ENCODE results near the gene FNDC3B. TPM values are rescaled to one million over a fixed set of nuclear protein-coding genes. Genes with fewer than 3 reads are reported as not detected.
A peak's percentile ranks its signal among the peaks of the same experiment; 100 is the strongest.

FNDC3B gene
- total RNA-seq, 1 donor from 2014 or later: 19.3 TPM

DNA sequence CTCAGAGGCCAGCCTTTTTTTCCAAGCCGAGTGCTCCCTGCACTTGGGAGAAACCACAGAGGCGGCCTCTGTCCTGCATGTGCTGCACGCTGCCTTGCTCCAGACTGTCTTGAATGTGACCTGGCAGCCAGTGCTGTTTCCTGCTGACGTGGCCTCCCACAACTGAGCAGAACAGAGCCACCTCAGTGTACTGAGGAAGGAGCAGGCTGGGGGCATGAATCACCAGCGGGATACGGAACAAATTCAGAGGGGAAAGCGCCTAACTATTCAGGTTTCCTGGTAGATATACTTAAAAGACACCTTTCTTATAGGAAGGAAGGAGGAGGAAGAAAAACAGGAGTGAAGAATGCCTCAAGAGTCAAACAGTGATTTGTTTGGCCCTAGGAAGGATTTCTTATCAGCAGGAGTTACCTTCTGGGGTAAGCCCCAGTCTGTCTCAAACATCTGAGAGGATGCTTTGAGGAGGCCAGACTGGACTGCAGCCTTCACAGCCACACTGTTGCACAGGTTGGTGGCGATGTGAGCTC lies 114.0 kb downstream of the FNDC3B start:
- DNase-seq: peak; percentile 59

DNA sequence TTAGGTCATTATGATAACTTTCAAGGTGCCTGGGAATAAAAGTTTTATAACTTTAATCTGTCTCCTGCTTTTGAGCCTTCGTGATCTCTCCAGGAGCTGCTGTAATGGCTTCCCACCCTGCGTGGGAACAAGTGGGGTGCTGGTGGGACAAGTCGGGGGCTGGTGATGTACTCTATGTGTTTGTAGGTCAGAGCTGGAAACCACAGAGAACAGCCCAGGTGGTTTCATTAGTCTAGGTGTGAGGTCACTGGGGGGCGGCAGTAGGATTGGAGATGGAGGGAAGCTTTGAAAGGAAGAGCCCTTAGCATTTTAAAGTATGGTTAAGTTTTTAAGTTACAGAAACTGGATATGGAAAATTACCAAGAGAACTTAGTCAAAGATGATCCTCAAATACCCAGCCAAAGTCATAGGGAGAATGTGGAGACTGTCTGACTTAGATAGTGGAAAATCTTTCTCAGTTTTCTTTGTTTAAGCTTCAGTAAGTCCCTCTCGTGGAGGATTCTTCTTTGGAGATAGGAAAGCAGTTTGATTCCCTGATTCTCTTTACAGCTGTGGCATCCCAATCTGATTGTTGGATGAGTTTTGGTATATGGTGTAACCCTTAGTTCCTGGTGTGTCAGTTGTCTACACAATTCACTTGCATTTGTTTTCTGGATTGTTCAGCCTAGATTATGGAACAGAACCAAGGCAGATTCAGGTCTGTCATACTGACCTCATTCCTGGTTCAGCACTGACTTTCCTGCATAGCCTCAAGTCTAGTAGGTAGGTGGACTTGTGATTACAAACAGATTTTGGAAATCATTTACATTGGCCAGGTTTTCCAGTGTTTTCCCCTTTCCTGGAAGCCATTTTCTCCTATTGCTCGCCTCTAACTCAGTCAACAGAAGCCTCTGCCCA lies 115.6 kb downstream of the FNDC3B start:
- DNase-seq: no peak

- DNase-seq: no peak
Observed at GRCh38 chr3:172155897-172156585, 116.7 kb downstream of the FNDC3B start.

DNA sequence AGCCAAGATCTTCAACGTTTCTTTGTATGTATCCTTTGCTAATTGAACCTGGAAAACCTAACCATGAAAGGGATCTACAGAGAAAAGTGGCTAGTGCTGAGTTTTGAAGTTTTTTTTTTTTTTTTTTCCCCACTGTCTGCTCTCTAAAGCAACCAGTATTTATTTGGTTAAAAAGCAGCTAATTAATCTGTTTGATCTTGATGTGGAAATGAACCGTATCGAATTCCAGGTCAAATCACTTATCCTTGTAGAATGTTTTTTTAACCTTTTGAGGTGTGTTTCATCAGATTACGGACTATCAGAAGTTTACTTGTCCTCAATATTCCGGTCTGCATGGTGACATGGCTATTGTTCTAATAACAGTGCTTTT lies 117.2 kb downstream of the FNDC3B start:
- no peak for DNase-seq

- DNase-seq: no peak
Observed at GRCh38 chr3:172157564-172158258, 118.3 kb downstream of the FNDC3B start.

- no peak for DNase-seq
Observed at GRCh38 chr3:172158741-172159140, 119.4 kb downstream of the FNDC3B start.

GRCh38 chr3:172159376-172159775 lies 120.0 kb downstream of the FNDC3B start:
- DNase-seq: no peak

DNA sequence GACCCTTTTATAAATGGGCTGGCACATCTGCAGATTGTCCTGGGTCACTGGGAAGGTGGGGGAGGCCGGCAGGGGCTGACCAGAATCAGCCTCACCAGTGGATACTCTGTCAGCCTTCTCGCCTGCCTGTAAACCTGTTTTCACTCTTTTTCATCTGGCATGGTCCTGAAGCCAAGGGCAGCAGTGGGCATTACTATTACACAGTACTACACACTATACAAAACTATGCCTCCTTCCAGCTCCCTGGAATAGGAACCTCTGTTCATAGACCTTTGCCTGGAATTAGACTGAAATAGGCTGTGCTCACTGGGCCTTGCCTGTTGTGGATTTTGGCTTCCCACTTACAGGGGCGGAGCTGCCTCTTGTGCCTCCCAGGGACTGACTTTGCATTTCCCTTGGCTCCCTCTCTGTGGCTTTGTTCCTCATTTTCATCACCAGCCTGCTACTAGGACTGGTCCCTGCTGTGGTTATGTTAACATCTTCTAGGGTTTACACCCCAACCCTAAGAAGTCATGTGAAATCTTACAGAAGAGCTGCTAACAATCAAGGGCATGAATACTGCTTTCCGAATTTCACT lies 120.7 kb downstream of the FNDC3B start:
- no peak for DNase-seq

- no peak for DNase-seq
Observed at GRCh38 chr3:172161133-172161789, 121.9 kb downstream of the FNDC3B start.

GRCh38 chr3:172161959-172162358 lies 122.6 kb downstream of the FNDC3B start:
- DNase-seq: no peak

GRCh38 chr3:172163320-172163719 lies 123.9 kb downstream of the FNDC3B start:
- no peak for DNase-seq

GRCh38 chr3:172164620-172165362 lies 125.4 kb downstream of the FNDC3B start:
- DNase-seq: no peak

GRCh38 chr3:172166261-172166660 lies 126.9 kb downstream of the FNDC3B start:
- DNase-seq: no peak

- DNase-seq: no peak
Observed at GRCh38 chr3:172166890-172167289, 127.5 kb downstream of the FNDC3B start.

DNA sequence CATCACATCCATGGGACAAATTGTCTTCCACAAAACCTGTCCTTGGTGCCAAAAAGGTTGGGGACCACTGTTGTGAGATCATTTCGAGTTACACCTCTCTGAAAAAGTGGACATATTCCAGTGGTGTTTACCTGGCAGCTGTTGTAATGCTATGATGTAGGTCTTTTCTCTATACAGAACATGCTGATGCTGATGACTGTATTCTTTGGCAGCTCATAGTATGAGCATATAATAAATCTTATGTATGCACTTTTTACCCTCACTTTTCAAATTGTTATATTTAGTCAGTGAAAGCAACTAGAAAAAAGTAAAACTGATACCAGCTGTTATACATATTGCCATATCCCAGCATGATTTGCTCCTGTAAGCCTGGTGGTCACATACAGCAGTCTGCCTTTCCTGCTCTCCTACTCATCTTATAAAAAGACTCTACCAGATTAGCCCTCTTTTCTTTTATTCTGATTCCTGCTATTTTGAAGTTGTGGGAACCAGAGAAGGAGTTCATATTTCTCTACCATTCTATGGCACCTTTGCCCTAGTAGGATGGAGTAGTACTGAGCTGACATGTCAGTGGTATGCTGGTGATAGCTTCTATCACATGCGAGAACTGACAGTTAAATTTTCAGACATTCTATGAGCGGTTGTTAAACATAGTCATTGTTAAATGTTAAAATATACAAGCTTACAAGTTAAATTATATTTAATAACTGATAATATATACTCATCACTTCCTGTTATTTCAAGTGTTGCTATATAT lies 128.7 kb downstream of the FNDC3B start:
- DNase-seq: no peak

- DNase-seq: no peak
Observed at GRCh38 chr3:172170073-172170709, 130.8 kb downstream of the FNDC3B start.

DNA sequence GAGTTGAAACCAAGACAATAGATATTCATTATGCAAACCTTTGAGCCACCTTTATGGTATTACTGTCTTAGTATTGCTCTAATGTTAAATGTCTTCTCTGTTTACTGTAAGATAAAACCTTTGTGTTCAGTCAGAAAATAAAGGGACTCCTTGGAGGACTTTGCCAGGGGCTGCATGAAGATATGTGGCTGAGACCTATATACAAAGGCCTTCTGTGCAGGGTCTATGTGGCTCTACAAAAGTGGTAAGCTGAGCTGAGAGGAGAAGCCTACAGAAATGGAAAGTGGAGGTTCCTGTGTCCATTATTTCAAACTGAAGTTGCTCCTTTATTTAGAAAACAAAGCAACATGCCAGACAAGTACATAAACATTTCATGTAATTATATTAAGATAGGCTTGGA lies 131.5 kb downstream of the FNDC3B start:
- no peak for DNase-seq

GRCh38 chr3:172171396-172172075 lies 132.2 kb downstream of the FNDC3B start:
- no peak for DNase-seq
